Measurements from ENCODE around the gene FBXO8.

The FBXO8 gene

DNA sequence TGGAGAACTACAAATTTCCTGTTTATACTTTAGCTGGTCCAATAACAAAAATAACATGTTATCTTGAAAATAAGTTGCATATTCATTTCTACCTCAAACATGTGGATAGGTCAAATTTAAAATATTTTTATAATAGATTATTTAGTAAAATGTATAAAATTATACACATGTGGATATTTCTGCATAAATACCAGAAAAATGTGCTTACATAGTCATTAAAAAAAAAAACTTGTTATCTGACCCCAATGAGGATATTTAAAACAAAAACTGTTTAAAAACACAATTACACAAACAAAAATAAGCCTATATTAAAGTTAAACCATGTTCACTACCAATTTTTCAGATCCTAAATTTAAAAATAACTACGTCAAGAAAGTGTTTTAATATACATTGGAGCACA, 28.1 kb downstream of the FBXO8 start:
- TF ChIP-seq, protein P1, sequence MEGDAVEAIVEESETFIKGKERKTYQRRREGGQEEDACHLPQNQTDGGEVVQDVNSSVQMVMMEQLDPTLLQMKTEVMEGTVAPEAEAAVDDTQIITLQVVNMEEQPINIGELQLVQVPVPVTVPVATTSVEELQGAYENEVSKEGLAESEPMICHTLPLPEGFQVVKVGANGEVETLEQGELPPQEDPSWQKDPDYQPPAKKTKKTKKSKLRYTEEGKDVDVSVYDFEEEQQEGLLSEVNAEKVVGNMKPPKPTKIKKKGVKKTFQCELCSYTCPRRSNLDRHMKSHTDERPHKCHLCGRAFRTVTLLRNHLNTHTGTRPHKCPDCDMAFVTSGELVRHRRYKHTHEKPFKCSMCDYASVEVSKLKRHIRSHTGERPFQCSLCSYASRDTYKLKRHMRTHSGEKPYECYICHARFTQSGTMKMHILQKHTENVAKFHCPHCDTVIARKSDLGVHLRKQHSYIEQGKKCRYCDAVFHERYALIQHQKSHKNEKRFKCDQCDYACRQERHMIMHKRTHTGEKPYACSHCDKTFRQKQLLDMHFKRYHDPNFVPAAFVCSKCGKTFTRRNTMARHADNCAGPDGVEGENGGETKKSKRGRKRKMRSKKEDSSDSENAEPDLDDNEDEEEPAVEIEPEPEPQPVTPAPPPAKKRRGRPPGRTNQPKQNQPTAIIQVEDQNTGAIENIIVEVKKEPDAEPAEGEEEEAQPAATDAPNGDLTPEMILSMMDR (IDR thresholded peaks at IDR 0.05; ENCODE audit: borderline replicate concordance, control extremely low read depth, extremely low read depth, insufficient read depth, missing control alignments) = no peak
- no peak for DNase-seq (ENCODE audit: low spot score)
- in situ Hi-C loops (cut with MboI; ENCODE audit: low sequenced_read_pairs, unreplicated experiment) = no loop called here

DNA sequence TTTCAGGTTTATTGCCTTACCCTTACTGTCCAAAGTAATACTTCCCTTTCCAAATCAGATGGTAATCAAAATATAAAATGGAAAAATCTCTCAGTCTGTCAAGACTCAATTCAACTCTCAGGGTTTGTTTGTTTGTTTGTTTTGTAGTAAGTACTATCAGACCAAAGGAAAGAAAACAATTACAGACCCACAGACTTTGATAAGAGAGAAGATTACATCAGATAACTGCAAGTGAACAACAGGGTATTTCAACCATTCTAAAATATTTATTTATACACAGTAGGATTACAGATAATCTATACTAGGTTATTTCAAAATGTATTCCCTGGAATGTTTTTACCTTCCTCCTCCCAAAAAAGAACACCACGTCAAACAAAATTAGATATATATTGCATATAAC, 28.9 kb downstream of the FBXO8 start:
- TF ChIP-seq, protein P1 (IDR thresholded peaks at IDR 0.05; ENCODE audit: borderline replicate concordance, control extremely low read depth, extremely low read depth, insufficient read depth, missing control alignments) = no peak
- no peak for DNase-seq (ENCODE audit: low spot score)
- in situ Hi-C loops (cut with MboI; ENCODE audit: low sequenced_read_pairs, unreplicated experiment) = no loop called here

DNA sequence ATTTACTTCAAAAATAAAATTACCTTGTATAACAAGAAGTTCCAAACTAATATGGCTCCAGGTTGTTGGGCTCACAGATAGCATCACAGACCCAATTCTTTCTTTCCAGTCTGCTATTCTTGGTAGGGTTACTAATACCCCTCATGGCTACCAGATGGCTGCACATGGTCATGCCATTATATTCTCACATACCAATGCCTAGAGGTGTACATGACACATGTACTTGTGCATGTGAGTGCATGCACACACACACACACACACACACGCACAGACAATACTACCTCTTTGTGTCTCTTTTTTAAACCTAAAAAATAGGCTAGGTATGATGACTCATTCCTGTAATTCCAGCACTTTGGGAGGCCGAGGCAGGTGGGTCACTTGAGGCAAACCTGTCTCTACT, 31.1 kb downstream of the FBXO8 start:
- in situ Hi-C loops (cut with MboI; ENCODE audit: low sequenced_read_pairs, unreplicated experiment) = no loop called here
- DNase-seq (ENCODE audit: low spot score) = no peak
- TF ChIP-seq, protein P1 (IDR thresholded peaks at IDR 0.05; ENCODE audit: borderline replicate concordance, control extremely low read depth, extremely low read depth, insufficient read depth, missing control alignments) = no peak

DNA sequence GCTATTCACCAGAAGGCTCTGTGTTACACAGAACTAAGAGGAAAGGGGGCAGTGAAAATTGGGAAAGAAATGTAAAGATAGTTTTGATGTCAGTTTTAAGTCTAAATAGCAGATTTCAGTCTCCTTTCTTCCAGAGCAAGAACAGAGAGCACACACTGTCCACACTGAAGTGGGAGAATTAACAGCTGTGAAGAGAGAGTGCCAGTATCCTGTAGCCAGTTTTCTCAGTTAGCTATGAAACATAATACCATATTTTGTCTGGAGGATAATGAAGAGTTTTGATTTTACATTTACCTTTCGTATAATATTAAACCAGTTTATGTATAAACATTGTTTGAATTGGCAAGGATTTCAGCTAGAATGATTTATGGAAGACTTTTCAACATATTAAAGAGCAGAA, 35.1 kb downstream of the FBXO8 start:
- in situ Hi-C loops (cut with MboI; ENCODE audit: low sequenced_read_pairs, unreplicated experiment) = no loop called here
- TF ChIP-seq, protein P1 (IDR thresholded peaks at IDR 0.05; ENCODE audit: borderline replicate concordance, control extremely low read depth, extremely low read depth, insufficient read depth, missing control alignments) = no peak
- DNase-seq (ENCODE audit: low spot score) = no peak

DNA sequence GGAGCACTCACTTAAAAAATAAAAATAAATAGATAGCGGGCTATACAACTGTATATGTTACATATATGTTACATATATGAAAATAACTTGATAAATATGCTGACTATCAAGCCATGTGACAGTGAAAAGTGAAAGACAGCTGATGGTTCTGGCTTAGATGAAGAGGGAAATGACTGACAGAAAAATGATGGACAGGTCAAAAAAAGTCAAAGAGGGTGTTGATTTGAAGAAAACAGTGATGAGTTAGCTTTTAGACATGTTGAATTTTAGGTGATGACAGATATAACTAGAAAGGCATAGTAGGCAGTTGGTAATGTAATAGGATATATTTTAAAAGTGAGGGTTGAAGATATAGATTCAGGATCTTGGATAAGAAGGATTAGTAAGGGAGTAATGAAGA, 37.8 kb downstream of the FBXO8 start:
- DNase-seq (ENCODE audit: low spot score) = no peak
- TF ChIP-seq, protein P1 (IDR thresholded peaks at IDR 0.05; ENCODE audit: borderline replicate concordance, control extremely low read depth, extremely low read depth, insufficient read depth, missing control alignments) = no peak
- in situ Hi-C loops (cut with MboI; ENCODE audit: low sequenced_read_pairs, unreplicated experiment) = no loop called here

DNA sequence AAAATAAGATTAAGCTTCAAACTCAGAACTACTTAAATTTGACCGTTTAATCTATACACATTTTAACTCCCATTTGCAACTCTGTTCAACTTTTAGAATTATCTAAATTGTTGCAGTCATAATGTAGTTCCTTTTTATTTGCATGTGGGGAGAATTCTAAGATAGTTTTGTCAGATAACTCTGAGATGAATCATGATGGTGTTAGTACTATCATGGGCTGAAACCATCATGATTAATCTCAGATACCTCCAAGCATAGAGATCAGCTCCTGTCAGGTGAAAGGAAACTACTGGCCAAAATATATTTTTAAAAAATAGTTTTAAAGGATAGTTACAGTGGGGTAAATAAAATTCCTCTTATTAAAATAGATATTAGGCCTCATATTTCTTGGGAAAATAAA, 39.0 kb downstream of the FBXO8 start:
- TF ChIP-seq, protein P1 (IDR thresholded peaks at IDR 0.05; ENCODE audit: borderline replicate concordance, control extremely low read depth, extremely low read depth, insufficient read depth, missing control alignments) = no peak
- in situ Hi-C loops (cut with MboI; ENCODE audit: low sequenced_read_pairs, unreplicated experiment) = no loop called here
- DNase-seq (ENCODE audit: low spot score) = no peak

DNA sequence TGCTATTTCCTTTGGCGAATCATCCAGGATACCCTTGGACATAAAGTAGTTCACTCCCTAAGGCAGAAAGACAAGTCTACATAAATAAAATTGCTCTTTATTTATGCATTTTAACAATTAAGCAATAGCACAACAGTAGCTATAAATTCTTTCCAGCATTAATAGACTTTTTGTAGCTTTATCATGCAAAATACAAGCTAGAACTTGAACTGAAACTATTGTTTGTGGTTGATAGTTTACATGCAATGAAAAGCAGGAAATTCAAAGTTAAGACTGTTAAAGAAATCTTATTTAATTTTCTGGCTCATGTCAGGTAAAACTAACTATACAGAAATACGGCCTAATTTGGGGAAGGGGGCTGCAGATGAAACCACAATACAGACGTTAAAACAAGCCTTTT, 42.3 kb downstream of the FBXO8 start:
- in situ Hi-C loops (cut with MboI; ENCODE audit: low sequenced_read_pairs, unreplicated experiment) = no loop called here
- TF ChIP-seq, protein P1 (IDR thresholded peaks at IDR 0.05; ENCODE audit: borderline replicate concordance, control extremely low read depth, extremely low read depth, insufficient read depth, missing control alignments) = no peak

More for the DNA sequence above, 42.3 kb downstream of the FBXO8 start:
- DNase-seq (ENCODE audit: low spot score) = no peak
